Activated CD4-positive, alpha-beta T cell treated with anti-CD3 and anti-CD28 coated beads, Interleukin-2, amount 50 U/mL, for 16 hours (primary cell): Measurements from ENCODE around the gene SCAF4.
"Not testable (repeated sequence)": the region's sequence is repeated elsewhere in the genome, so short reads cannot be mapped to it uniquely, and the experiment has no call there.

ENCODE experiments used
- DNase-seq: peaks from one replicate; pipeline ENCODE4 v3.0.0-alpha.2; 2020

Gene SCAF4

GRCh38 chr21:31731857-31732596 is at the start of gene SCAF4:
SCAF4 (minus strand) TSS chr21:31732118; CDS start chr21:31731692, 426 bp downstream.
- peak; percentile 87 for DNase-seq

GRCh38 chr21:31780944-31781343 is 49.0 kb upstream of the SCAF4 start:
- no peak for DNase-seq

- DNase-seq, result no peak
Observed at GRCh38 chr21:31778546-31778945, 46.6 kb upstream of the SCAF4 start.

GRCh38 chr21:31777857-31778256 is 45.9 kb upstream of the SCAF4 start:
- DNase-seq, result no peak

- no peak for DNase-seq
Observed at GRCh38 chr21:31774031-31774430, 42.1 kb upstream of the SCAF4 start.

GRCh38 chr21:31772674-31773555 is 41.0 kb upstream of the SCAF4 start:
- DNase-seq, result no peak

- DNase-seq, result no peak
Observed at GRCh38 chr21:31771685-31772084, 39.8 kb upstream of the SCAF4 start.

GRCh38 chr21:31768710-31769109 is 36.8 kb upstream of the SCAF4 start:
- DNase-seq, result no peak

- DNase-seq, result no peak
Observed at GRCh38 chr21:31766899-31767298, 35.0 kb upstream of the SCAF4 start.

GRCh38 chr21:31765850-31766249 is 33.9 kb upstream of the SCAF4 start:
- not testable (repeated sequence) for DNase-seq

- DNase-seq, result no peak
Observed at GRCh38 chr21:31760931-31761330, 29.0 kb upstream of the SCAF4 start.

- no peak for DNase-seq
Observed at GRCh38 chr21:31756787-31757186, 24.9 kb upstream of the SCAF4 start.

- no peak for DNase-seq
Observed at GRCh38 chr21:31755027-31755426, 23.1 kb upstream of the SCAF4 start.

GRCh38 chr21:31754708-31754960 is 22.7 kb upstream of the SCAF4 start:
- no peak for DNase-seq

- DNase-seq, result no peak
Observed at GRCh38 chr21:31753949-31754707, 22.2 kb upstream of the SCAF4 start.

- no peak for DNase-seq
Observed at GRCh38 chr21:31752967-31753366, 21.0 kb upstream of the SCAF4 start.

GRCh38 chr21:31752352-31752751 is 20.4 kb upstream of the SCAF4 start:
- DNase-seq, result no peak

GRCh38 chr21:31750843-31751242 is 18.9 kb upstream of the SCAF4 start:
- no peak for DNase-seq

- no peak for DNase-seq
Observed at GRCh38 chr21:31744182-31744800, 12.4 kb upstream of the SCAF4 start.

GRCh38 chr21:31743712-31744111 is 11.8 kb upstream of the SCAF4 start:
- DNase-seq, result no peak

- DNase-seq, result no peak
Observed at GRCh38 chr21:31741116-31741515, 9.2 kb upstream of the SCAF4 start.

GRCh38 chr21:31737586-31738397 is 5.9 kb upstream of the SCAF4 start:
- DNase-seq, result not testable (repeated sequence)
